PC-9 (cell line): ENCODE data around the gene UNC13A. TPM values are rescaled to one million over a fixed set of nuclear protein-coding genes. Genes with fewer than 3 reads are reported as not detected.

Experiments used
- BruUV-seq: library from RNA; stranded (reverse); fragments of 400-500 nt; replicated peaks from 2 replicates; lab custom pipeline; 2021; lab: Mats Ljungman, UMichigan
- CTCF ChIA-PET: fragments of 300-600 bp; sonication (Branson Sonifier 250); formaldehyde crosslinking; loops from one replicate; lab custom pipeline; 2022; ENCODE audit warnings: antibody characterized with exemption; lab: Charles Lee
- POLR2A ChIA-PET: fragments of 300-600 bp; sonication (Branson Sonifier 250); formaldehyde crosslinking; loops from one replicate; lab custom pipeline; 2022; ENCODE audit warnings: antibody characterized with exemption; ENCODE audit not compliant: unreplicated experiment; lab: Charles Lee
- DNase-seq, 2 experiments: peaks; one replicate each; pipeline versions ENCODE4 v3.0.0 to v3.0.0-alpha.2; 2015 to 2022; ENCODE audit warnings: mixed read lengths in 1 of 2
- H2AFZ ChIP-seq: fragments of 200-600 bp; sonication (generic); 2 replicates; pipeline ENCODE4 v1.8.1; 2017; ENCODE audit warnings: antibody characterized with exemption
- H3F3A ChIP-seq: fragments of 200-600 bp; sonication (generic); 2 replicates; pipeline ENCODE4 v1.8.1; 2017; ENCODE audit warnings: antibody characterized with exemption, mild to moderate bottlenecking, low read depth; ENCODE audit not compliant: insufficient read depth
- H3K27ac ChIP-seq: fragments of 200-600 bp; sonication (generic); 2 replicates; pipeline ENCODE4 v1.6.1; 2016; ENCODE audit warnings: mixed run types
- H3K27me3 ChIP-seq: fragments of 200-600 bp; sonication (generic); 2 replicates; pipeline ENCODE4 v1.6.1; 2016; ENCODE audit warnings: low read depth, mixed run types; ENCODE audit not compliant: insufficient read depth
- H3K36me3 ChIP-seq: fragments of 200-600 bp; sonication (generic); 2 replicates; pipeline ENCODE4 v1.6.1; 2016; ENCODE audit warnings: low read depth, mixed run types
- H3K4me1 ChIP-seq: fragments of 200-600 bp; sonication (generic); replicated peaks from 2 replicates; pipeline ENCODE4 v1.6.1; 2016; ENCODE audit warnings: mixed run types; ENCODE audit not compliant: insufficient read depth
- H3K4me2 ChIP-seq: fragments of 200-600 bp; sonication (generic); 2 replicates; pipeline ENCODE4 v1.6.1; 2017; ENCODE audit warnings: mixed run types
- H3K4me3 ChIP-seq: fragments of 200-600 bp; sonication (generic); 2 replicates; pipeline ENCODE4 v1.6.1; 2016; ENCODE audit warnings: mixed run types
- H3K79me2 ChIP-seq: fragments of 200-600 bp; sonication (generic); 2 replicates; pipeline ENCODE4 v1.6.1; 2017; ENCODE audit warnings: low read depth, mixed run types
- H3K9me2 ChIP-seq: fragments of 200-600 bp; sonication (generic); 2 replicates; pipeline ENCODE4 v1.8.1; 2017; ENCODE audit warnings: mild to moderate bottlenecking; ENCODE audit not compliant: insufficient read depth
- H3K9me3 ChIP-seq: fragments of 200-600 bp; sonication (generic); 2 replicates; pipeline ENCODE4 v1.8.1; 2016; ENCODE audit warnings: low read depth; ENCODE audit not compliant: insufficient read depth
- H4K20me1 ChIP-seq: fragments of 200-600 bp; sonication (generic); 2 replicates; pipeline ENCODE4 v1.8.1; 2017; ENCODE audit not compliant: insufficient read depth
- EZH2 ChIP-seq: fragments of 200-600 bp; sonication (generic); IDR thresholded peaks from 2 replicates; pipeline ENCODE4 v1.8.0; 2017; ENCODE audit warnings: antibody characterized with exemption, low read depth
- intact Hi-C: fragments of 100-400 bp; cut with micrococcal nuclease; formaldehyde crosslinking; loops from one replicate; pipeline ENCODE4 v1.10.0; 2022; ENCODE audit not compliant: unreplicated experiment
- total RNA-seq: library from RNA; stranded (reverse); gene quantifications from 2 replicates; pipeline ENCODE4 v1.2.3, GENCODE V29; 2021
- TF ChIP-seq, protein P1 (sequence below): fragments of 200-600 bp; sonication (generic); conservative IDR thresholded peaks from 2 replicates; pipeline ENCODE4 v1.6.1; 2017; ENCODE audit warnings: mixed run types, antibody characterized with exemption, mild to moderate bottlenecking, moderate library complexity

UNC13A gene
- total RNA-seq, 1 experiment from 2014 or later = 0.17 TPM

DNA sequence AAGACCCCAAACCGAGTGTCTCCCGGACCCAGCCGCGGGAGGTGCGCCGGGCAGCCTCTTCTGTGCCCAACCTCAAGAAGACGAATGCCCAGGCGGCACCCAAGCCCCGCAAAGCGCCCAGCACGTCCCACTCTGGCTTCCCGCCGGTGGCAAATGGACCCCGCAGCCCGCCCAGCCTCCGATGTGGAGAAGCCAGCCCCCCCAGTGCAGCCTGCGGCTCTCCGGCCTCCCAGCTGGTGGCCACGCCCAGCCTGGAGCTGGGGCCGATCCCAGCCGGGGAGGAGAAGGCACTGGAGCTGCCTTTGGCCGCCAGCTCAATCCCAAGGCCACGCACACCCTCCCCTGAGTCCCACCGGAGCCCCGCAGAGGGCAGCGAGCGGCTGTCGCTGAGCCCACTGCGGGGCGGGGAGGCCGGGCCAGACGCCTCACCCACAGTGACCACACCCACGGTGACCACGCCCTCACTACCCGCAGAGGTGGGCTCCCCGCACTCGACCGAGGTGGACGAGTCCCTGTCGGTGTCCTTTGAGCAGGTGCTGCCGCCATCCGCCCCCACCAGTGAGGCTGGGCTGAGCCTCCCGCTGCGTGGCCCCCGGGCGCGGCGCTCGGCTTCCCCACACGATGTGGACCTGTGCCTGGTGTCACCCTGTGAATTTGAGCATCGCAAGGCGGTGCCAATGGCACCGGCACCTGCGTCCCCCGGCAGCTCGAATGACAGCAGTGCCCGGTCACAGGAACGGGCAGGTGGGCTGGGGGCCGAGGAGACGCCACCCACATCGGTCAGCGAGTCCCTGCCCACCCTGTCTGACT is 39.0 kb upstream of the UNC13A start:
- no TSS peak for BruUV-seq
- ChIA-PET POLR2A (no interaction called here), CTCF (no interaction called here)
- TF ChIP-seq, protein P1, sequence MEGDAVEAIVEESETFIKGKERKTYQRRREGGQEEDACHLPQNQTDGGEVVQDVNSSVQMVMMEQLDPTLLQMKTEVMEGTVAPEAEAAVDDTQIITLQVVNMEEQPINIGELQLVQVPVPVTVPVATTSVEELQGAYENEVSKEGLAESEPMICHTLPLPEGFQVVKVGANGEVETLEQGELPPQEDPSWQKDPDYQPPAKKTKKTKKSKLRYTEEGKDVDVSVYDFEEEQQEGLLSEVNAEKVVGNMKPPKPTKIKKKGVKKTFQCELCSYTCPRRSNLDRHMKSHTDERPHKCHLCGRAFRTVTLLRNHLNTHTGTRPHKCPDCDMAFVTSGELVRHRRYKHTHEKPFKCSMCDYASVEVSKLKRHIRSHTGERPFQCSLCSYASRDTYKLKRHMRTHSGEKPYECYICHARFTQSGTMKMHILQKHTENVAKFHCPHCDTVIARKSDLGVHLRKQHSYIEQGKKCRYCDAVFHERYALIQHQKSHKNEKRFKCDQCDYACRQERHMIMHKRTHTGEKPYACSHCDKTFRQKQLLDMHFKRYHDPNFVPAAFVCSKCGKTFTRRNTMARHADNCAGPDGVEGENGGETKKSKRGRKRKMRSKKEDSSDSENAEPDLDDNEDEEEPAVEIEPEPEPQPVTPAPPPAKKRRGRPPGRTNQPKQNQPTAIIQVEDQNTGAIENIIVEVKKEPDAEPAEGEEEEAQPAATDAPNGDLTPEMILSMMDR = no peak
- no peak for TF ChIP-seq EZH2
- DNase-seq = no peak
- Histone ChIP-seq H3K79me2 (peaks cover 30% of the 10 kb centered on the region), H4K20me1 (peaks cover 77% of the 10 kb centered on the region), H3K4me3 (no peak overlapping the region), H3K4me1 (no peaks in the 10 kb centered on the region), H2AFZ (no peak overlapping the region), H3K9me3 (no peaks in the 10 kb centered on the region), H3K4me2 (no peak overlapping the region), H3K36me3 (peaks cover 19% of the 10 kb centered on the region; the same call in 1 of the 2 replicates), H3K9me2 (no peaks in the 10 kb centered on the region), H3K27ac (no peak overlapping the region), H3K27me3 (no peaks in the 10 kb centered on the region), H3F3A (peaks cover 2% of the 10 kb centered on the region; the same call in 1 of the 2 replicates)
- intact Hi-C loops = no loop called here

DNA sequence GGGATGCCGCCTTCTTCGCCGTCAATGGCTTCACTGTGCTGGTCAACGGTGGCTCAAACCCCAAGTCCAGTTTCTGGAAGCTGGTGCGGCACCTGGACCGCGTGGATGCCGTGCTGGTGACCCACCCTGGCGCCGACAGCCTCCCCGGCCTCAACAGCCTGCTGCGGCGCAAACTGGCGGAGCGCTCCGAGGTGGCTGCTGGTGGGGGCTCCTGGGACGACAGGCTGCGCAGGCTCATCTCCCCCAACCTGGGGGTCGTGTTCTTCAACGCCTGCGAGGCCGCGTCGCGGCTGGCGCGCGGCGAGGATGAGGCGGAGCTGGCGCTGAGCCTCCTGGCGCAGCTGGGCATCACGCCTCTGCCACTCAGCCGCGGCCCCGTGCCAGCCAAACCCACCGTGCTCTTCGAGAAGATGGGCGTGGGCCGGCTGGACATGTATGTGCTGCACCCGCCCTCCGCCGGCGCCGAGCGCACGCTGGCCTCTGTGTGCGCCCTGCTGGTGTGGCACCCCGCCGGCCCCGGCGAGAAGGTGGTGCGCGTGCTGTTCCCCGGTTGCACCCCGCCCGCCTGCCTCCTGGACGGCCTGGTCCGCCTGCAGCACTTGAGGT is 38.1 kb upstream of the UNC13A start:
- CTCF ChIA-PET = interaction anchor here (0.6 kb wide), 1 partner anchor 231 kb away, joined by 3 read pairs; no protein-coding TSS in a partner anchor
- no peak overlapping the region for H3K4me3 ChIP-seq
- H3K4me2 ChIP-seq = no peak overlapping the region
- no peaks in the 10 kb centered on the region for H3K27me3 ChIP-seq
- POLR2A ChIA-PET = no interaction called here
- H3K9me2 ChIP-seq = no peaks in the 10 kb centered on the region
- H3K79me2 ChIP-seq = peaks cover 30% of the 10 kb centered on the region
- peaks cover 14% of the 10 kb centered on the region; the same call in 1 of the 2 replicates for H3K36me3 ChIP-seq
- intact Hi-C loops = no loop called here
- BruUV-seq = no TSS peak
- no peak overlapping the region for H3K27ac ChIP-seq
- peaks cover 3% of the 10 kb centered on the region for H3K4me1 ChIP-seq
- H2AFZ ChIP-seq = no peak overlapping the region
- no peaks in the 10 kb centered on the region for H3K9me3 ChIP-seq
- no peak for TF ChIP-seq EZH2
- TF ChIP-seq, protein P1 = no peak
- H4K20me1 ChIP-seq = peaks cover 77% of the 10 kb centered on the region
- H3F3A ChIP-seq = peaks cover 7% of the 10 kb centered on the region; the same call in 1 of the 2 replicates
- DNase-seq = no peak

DNA sequence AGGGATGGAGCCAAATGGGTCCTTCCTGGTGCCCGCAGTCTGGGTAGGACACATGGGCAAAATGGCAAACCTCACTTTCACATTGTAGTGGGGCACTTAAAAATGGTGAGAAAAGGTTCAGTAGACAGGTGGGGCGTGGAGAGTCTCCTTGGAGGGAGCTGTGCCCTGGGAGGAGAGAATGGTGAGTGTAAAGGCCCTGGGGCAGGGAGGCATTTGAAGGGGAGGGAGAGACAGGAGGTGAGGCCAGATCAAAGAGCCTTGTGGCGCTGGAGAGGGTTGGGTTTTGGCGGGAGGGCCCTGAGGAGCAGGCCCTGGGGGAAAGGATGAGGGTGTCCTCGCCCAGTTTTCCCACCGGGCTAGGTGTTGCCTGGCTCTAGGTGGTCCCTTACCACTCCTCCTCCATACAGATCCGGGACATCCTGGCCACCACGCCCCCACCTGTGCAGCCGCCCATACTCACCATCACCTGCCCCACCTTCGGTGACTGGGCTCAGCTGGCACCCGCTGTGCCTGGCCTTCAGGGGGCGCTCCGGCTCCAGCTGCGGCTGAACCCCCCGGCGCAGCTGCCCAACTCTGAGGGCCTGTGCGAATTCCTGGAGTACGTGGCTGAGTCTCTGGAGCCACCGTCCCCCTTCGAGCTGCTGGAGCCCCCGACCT is 37.4 kb upstream of the UNC13A start:
- Histone ChIP-seq H3K27ac (no peak overlapping the region), H3K9me2 (no peaks in the 10 kb centered on the region), H3K27me3 (no peaks in the 10 kb centered on the region), H3K4me1 (peaks cover 10% of the 10 kb centered on the region), H4K20me1 (peaks cover 77% of the 10 kb centered on the region), H3K79me2 (peaks cover 35% of the 10 kb centered on the region), H3K36me3 (peaks cover 14% of the 10 kb centered on the region; the same call in 1 of the 2 replicates), H2AFZ (no peak overlapping the region), H3F3A (peaks cover 13% of the 10 kb centered on the region; the same call in 1 of the 2 replicates), H3K4me2 (no peak overlapping the region), H3K9me3 (no peaks in the 10 kb centered on the region), H3K4me3 (no peak overlapping the region)
- BruUV-seq = no TSS peak
- DNase-seq = no peak
- intact Hi-C loops = no loop called here
- no peak for TF ChIP-seq EZH2
- TF ChIP-seq, protein P1 = peak; percentile 53
- ChIA-PET CTCF (interaction anchor here (0.6 kb wide), 1 partner anchor 231 kb away, joined by 3 read pairs; no protein-coding TSS in a partner anchor), POLR2A (no interaction called here)
